HUES6 (cell line): ENCODE measurements around the gene PIEZO2.

Experiments
- H3K27ac ChIP-seq: 2 replicates; pipeline ENCODE4 v1.7.0; 2013; ENCODE audit warnings: low read depth, mild to moderate bottlenecking, low read length, inconsistent platforms
- H3K27me3 ChIP-seq: 2 replicates; pipeline ENCODE4 v1.6.1; 2013; ENCODE audit warnings: low read length; ENCODE audit not compliant: control insufficient read depth, insufficient read depth
- H3K36me3 ChIP-seq: 2 replicates; pipeline ENCODE4 v1.6.1; 2013; ENCODE audit warnings: low read length; ENCODE audit not compliant: control insufficient read depth, insufficient read depth
- H3K4me1 ChIP-seq: 2 replicates; pipeline ENCODE4 v1.6.1; 2013; ENCODE audit warnings: low read length; ENCODE audit not compliant: control insufficient read depth, insufficient read depth
- H3K4me3 ChIP-seq: 2 replicates; pipeline ENCODE4 v1.5.1; 2013; ENCODE audit warnings: low read depth, low read length
- H3K9ac ChIP-seq: one replicate; pipeline ENCODE4 v1.6.1; 2013; ENCODE audit warnings: mild to moderate bottlenecking, low read length
- H3K9me3 ChIP-seq: 2 replicates; pipeline ENCODE4 v1.6.1; 2013; ENCODE audit warnings: low read depth, low read length; ENCODE audit not compliant: control insufficient read depth, insufficient read depth

Gene PIEZO2

DNA sequence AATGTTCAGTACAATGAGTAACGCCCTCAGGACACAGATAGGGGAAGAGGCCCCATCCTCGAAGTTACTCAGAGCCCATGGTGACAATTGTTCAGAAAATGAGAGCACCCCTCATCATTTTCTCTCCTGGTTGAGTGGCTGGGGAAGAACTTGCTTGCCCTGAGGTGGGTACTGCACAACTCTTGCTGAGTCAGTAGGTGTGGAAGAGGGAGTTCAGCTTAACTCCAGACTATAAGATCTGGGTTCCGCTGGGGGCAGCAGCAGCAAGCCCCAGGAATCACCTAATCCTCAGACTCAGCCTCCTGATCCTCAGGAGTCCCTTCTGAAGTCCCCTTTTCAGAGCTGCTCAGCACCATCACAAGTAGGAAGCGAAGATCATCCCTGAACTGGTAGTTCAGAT lies 123.7 kb downstream of the PIEZO2 start:
- no peaks in the 10 kb centered on the region for H3K36me3 ChIP-seq

DNA sequence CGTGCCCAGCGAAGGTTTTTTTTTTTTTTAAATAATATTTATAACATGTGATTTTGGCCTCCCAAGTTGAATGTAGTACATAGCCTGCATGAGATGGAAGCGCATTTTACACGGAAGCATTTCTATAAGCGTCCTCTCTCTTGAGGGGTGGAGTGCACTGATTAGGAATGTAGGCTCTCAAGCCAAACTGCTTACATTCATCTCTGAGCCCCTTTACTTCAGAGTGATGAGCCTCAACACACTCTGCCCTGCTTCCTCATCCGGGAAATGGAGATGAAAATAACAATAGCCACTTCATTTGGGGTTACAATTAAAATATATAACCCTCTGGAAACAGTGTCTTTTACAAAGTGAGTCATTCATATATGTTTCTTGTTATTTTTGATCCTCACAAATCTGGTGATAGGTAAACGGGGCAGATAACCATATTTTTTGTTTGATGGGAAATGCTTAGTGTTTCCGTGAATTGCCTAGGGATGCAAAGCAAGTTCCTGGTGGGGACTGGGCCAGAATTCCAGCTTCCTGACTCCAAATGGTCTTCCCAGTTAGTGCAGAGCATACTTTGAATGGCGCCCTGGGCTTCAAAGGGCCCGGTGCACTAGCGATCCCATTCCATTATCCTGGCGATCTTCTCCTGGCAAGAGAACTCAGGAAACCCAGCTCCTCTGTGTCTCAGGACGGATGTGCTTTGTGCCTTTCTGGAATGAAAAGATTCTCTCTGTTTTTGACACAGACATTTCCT lies 124.3 kb downstream of the PIEZO2 start:
- Histone ChIP-seq H3K4me3 (no peak overlapping the region), H3K9ac (no peak overlapping the region), H3K27me3 (no peaks in the 10 kb centered on the region), H3K4me1 (peaks cover 12% of the 10 kb centered on the region), H3K27ac (no peak overlapping the region), H3K36me3 (no peaks in the 10 kb centered on the region), H3K9me3 (no peaks in the 10 kb centered on the region; the same call in 1 of the 2 replicates)

More for the DNA sequence above, 123.7 kb downstream of the PIEZO2 start:
- Histone ChIP-seq H3K27me3 (no peaks in the 10 kb centered on the region), H3K27ac (no peak overlapping the region), H3K9me3 (no peaks in the 10 kb centered on the region; the same call in 1 of the 2 replicates), H3K4me1 (peaks cover 6% of the 10 kb centered on the region), H3K9ac (no peak overlapping the region), H3K4me3 (no peak overlapping the region)

- Histone ChIP-seq H3K4me1 (peaks cover 12% of the 10 kb centered on the region), H3K27me3 (no peaks in the 10 kb centered on the region), H3K9me3 (no peaks in the 10 kb centered on the region), H3K36me3 (no peaks in the 10 kb centered on the region), H3K4me3 (no peak overlapping the region), H3K9ac (no peak overlapping the region), H3K27ac (no peak overlapping the region)
Observed at GRCh38 chr18:11021477-11021876, 127.9 kb downstream of the PIEZO2 start.

- no peak overlapping the region for H3K27ac ChIP-seq
- H3K4me1 ChIP-seq: peaks cover 15% of the 10 kb centered on the region
- H3K36me3 ChIP-seq: no peaks in the 10 kb centered on the region
- H3K9ac ChIP-seq: no peak overlapping the region
- no peaks in the 10 kb centered on the region for H3K9me3 ChIP-seq
- H3K27me3 ChIP-seq: no peaks in the 10 kb centered on the region
- no peak overlapping the region for H3K4me3 ChIP-seq
Observed at GRCh38 chr18:11020877-11021414, 128.4 kb downstream of the PIEZO2 start.

GRCh38 chr18:11020161-11020853 lies 129.1 kb downstream of the PIEZO2 start:
- H3K36me3 ChIP-seq: no peaks in the 10 kb centered on the region
- H3K9ac ChIP-seq: no peak overlapping the region
- H3K27me3 ChIP-seq: no peaks in the 10 kb centered on the region
- H3K9me3 ChIP-seq: no peaks in the 10 kb centered on the region
- H3K4me3 ChIP-seq: no peak overlapping the region
- H3K27ac ChIP-seq: no peak overlapping the region
- peaks cover 17% of the 10 kb centered on the region for H3K4me1 ChIP-seq

- Histone ChIP-seq H3K4me1 (peaks cover 17% of the 10 kb centered on the region), H3K9me3 (no peaks in the 10 kb centered on the region), H3K9ac (no peak overlapping the region), H3K36me3 (no peaks in the 10 kb centered on the region), H3K4me3 (no peak overlapping the region), H3K27ac (no peak overlapping the region), H3K27me3 (no peaks in the 10 kb centered on the region)
Observed at GRCh38 chr18:11019295-11020105, 129.9 kb downstream of the PIEZO2 start.

DNA sequence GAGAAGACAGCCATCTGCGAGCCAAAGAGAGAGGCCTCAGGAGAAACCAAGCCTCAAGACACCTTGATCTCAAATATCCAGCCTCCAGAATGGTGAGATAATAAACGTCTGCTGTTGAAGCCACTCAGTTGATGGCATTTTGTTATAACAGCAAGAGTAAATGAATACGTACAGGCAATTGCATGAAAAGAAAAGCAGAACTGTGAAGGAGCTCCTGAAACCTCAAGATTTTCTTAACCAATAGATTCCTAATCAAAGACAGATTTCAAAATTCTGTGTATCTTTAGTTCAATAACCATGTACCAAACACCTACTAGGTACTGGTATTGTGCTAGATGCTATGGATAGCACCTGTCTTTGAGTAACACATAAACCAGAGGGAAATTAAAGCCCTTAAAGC lies 139.5 kb downstream of the PIEZO2 start:
- Histone ChIP-seq H3K36me3 (no peaks in the 10 kb centered on the region), H3K9ac (no peak overlapping the region), H3K27me3 (no peaks in the 10 kb centered on the region), H3K27ac (no peak overlapping the region), H3K9me3 (no peaks in the 10 kb centered on the region), H3K4me3 (no peak overlapping the region), H3K4me1 (peaks cover 5% of the 10 kb centered on the region; the same call in 1 of the 2 replicates)

DNA sequence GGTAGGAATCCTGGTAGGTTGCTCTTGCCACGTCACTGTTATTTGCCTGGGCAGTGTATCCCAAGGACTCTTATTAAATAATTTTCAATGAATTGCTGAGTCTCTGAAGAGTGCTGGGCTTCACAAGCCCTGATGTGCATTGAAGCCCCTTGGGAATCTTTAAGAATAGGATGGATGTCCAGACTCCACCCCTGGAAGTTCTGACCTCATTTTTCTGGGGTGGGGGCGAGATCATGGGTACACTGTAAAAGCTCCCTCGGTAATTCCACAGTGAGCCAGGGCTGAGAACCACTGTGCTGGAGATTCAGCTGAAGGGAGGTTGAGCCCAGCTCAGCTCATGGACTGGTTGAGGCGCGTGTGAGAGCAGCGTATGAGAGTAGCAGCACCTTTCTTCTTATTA lies 140.2 kb downstream of the PIEZO2 start:
- Histone ChIP-seq H3K36me3 (no peaks in the 10 kb centered on the region), H3K4me1 (peaks cover 5% of the 10 kb centered on the region; the same call in 1 of the 2 replicates), H3K9ac (no peak overlapping the region), H3K9me3 (no peaks in the 10 kb centered on the region), H3K4me3 (no peak overlapping the region), H3K27me3 (no peaks in the 10 kb centered on the region), H3K27ac (no peak overlapping the region)

GRCh38 chr18:11008505-11008904 lies 140.9 kb downstream of the PIEZO2 start:
- Histone ChIP-seq H3K4me1 (peaks cover 5% of the 10 kb centered on the region; the same call in 1 of the 2 replicates), H3K36me3 (no peaks in the 10 kb centered on the region), H3K9ac (no peak overlapping the region), H3K27ac (no peak overlapping the region), H3K4me3 (no peak overlapping the region), H3K9me3 (no peaks in the 10 kb centered on the region), H3K27me3 (no peaks in the 10 kb centered on the region)

DNA sequence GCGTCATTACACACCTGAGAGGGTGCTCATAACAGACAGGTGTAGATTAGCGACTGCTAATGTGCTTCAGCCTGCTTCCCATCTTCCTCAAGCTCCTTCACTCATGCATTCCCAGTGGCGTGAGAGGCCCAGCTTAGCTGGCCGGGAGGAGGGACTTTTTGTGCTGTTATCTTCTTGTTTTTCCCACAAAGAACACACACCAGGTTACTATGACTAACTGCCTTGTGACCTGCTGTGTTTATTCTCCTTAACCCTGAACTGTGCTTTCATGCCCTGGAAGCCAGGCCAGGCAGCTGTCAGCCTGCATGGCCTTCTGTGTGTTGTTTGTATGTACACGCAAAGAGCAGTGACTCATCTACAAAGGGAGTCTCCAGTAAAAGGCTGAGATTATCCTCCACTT lies 143.8 kb downstream of the PIEZO2 start:
- Histone ChIP-seq H3K9me3 (no peaks in the 10 kb centered on the region), H3K4me3 (no peak overlapping the region), H3K4me1 (peaks cover 5% of the 10 kb centered on the region; the same call in 1 of the 2 replicates), H3K9ac (no peak overlapping the region), H3K27ac (no peak overlapping the region), H3K36me3 (no peaks in the 10 kb centered on the region), H3K27me3 (no peaks in the 10 kb centered on the region)
